Activated T-cell treated with anti-CD3 and anti-CD28 coated beads for 24 hours (primary cell): ENCODE data around the gene RARRES2.

Experiments
- DNase-seq: peaks from one replicate; pipeline ENCODE4 v3.0.0-alpha.2; 2020; ENCODE audit warnings: low read depth

The RARRES2 gene

GRCh38 chr7:150361807-150362621 lies 20.6 kb upstream of the RARRES2 start:
- DNase-seq: no peak

- no peak for DNase-seq
Measured at GRCh38 chr7:150361402-150361801, 20.0 kb upstream of the RARRES2 start.

GRCh38 chr7:150360363-150361058 lies 19.1 kb upstream of the RARRES2 start:
- no peak for DNase-seq

GRCh38 chr7:150359622-150360362 lies 18.4 kb upstream of the RARRES2 start:
- DNase-seq: no peak

- no peak for DNase-seq
Measured at GRCh38 chr7:150358988-150359621, 17.7 kb upstream of the RARRES2 start.

GRCh38 chr7:150358433-150358832 lies 17.0 kb upstream of the RARRES2 start:
- no peak for DNase-seq

GRCh38 chr7:150357771-150358427 lies 16.5 kb upstream of the RARRES2 start:
- DNase-seq: no peak

- peak; percentile 48 for DNase-seq
Measured at GRCh38 chr7:150357270-150357669, 15.8 kb upstream of the RARRES2 start.

- no peak for DNase-seq
Measured at GRCh38 chr7:150356265-150356897, 15.0 kb upstream of the RARRES2 start.

GRCh38 chr7:150355666-150356059 lies 14.2 kb upstream of the RARRES2 start:
- DNase-seq: no peak

GRCh38 chr7:150351587-150352194 lies 10.3 kb upstream of the RARRES2 start:
- no peak for DNase-seq

- DNase-seq: no peak
Measured at GRCh38 chr7:150346922-150347321, 5.5 kb upstream of the RARRES2 start.

- no peak for DNase-seq
Measured at GRCh38 chr7:150345012-150345411, 3.6 kb upstream of the RARRES2 start.

GRCh38 chr7:150344299-150344698 lies 2.9 kb upstream of the RARRES2 start:
- no peak for DNase-seq

GRCh38 chr7:150343225-150343624 lies 1.8 kb upstream of the RARRES2 start:
- no peak for DNase-seq

- DNase-seq: no peak
Measured at GRCh38 chr7:150342121-150342408, 636 bp upstream of the RARRES2 start.

GRCh38 chr7:150340875-150341262 lies 560 bp downstream of the RARRES2 start:
- DNase-seq: no peak

- no peak for DNase-seq
Measured at GRCh38 chr7:150340024-150340749, 1.2 kb downstream of the RARRES2 start.

GRCh38 chr7:150339409-150339809 lies 2.0 kb downstream of the RARRES2 start:
- no peak for DNase-seq

- no peak for DNase-seq
Measured at GRCh38 chr7:150338166-150338829, 3.1 kb downstream of the RARRES2 start.
